ENCODE results near the gene CSTF1. TPM values are rescaled to one million over a fixed set of nuclear protein-coding genes. Genes with fewer than 3 reads are reported as not detected.

The CSTF1 gene
- total and polyA plus RNA-seq, 2 donors (not counting 1 experiment from before 2014, with no cell fraction given), result 31.2 to 55.2 TPM

GRCh38 chr20:56451056-56451765 is 58.8 kb downstream of the CSTF1 start:
- no peaks in the 10 kb centered on the region for H3K27me3 ChIP-seq (ENCODE audit: control insufficient read depth, insufficient read depth, low read length)
- H3K36me3 ChIP-seq (ENCODE audit: control insufficient read depth, insufficient read depth, low read length), result peaks cover 20% of the 10 kb centered on the region
- no peak overlapping the region for H3K4me2 ChIP-seq (ENCODE audit: extremely low read depth, insufficient read depth, low read length)
- no peaks in the 10 kb centered on the region for H3K4me1 ChIP-seq (ENCODE audit: control insufficient read depth, extremely low read depth, insufficient read depth, low read length)
- TF ChIP-seq EZH2 (IDR thresholded peaks at IDR 0.05; ENCODE audit: low read length, missing control alignments) (no peak), CTCF (conservative IDR thresholded peaks at IDR 0.05 in 1 of 2, IDR thresholded peaks at IDR 0.05 in 1 of 2; ENCODE audit: low read depth in 1 of 2, low read length in 2 of 2) (no peak)
- H3K27ac ChIP-seq (ENCODE audit: insufficient read depth, low read length), result no peak overlapping the region
- H3K9ac ChIP-seq (ENCODE audit: insufficient read depth, low read length), result no peak overlapping the region
- no peak for DNase-seq (ENCODE audit: low read depth in 2 of 2)
- no peaks in the 10 kb centered on the region for H4K20me1 ChIP-seq (ENCODE audit: control insufficient read depth, extremely low read depth, insufficient read depth, low read length)
- no peaks in the 10 kb centered on the region for H3K9me3 ChIP-seq (ENCODE audit: control insufficient read depth, insufficient read depth, low read depth, low read length)
- no peaks in the 10 kb centered on the region for H3K79me2 ChIP-seq (ENCODE audit: control insufficient read depth, insufficient read depth, low read length)
- no peak overlapping the region for H3K4me3 ChIP-seq (replicated peaks in 1 of 4; ENCODE audit: control extremely low read depth in 1 of 4, insufficient read depth in 1 of 4, low read depth in 3 of 4, low read length in 4 of 4)
- H2AFZ ChIP-seq (ENCODE audit: low read length), result no peak overlapping the region

- Histone ChIP-seq H3K9ac (ENCODE audit: insufficient read depth, low read length) (no peak overlapping the region), H3K27me3 (ENCODE audit: control insufficient read depth, insufficient read depth, low read length) (no peaks in the 10 kb centered on the region), H3K4me3 (replicated peaks in 1 of 4; ENCODE audit: control extremely low read depth in 1 of 4, insufficient read depth in 1 of 4, low read depth in 3 of 4, low read length in 4 of 4) (no peak overlapping the region), H3K9me3 (ENCODE audit: control insufficient read depth, insufficient read depth, low read depth, low read length) (no peaks in the 10 kb centered on the region), H3K4me2 (ENCODE audit: extremely low read depth, insufficient read depth, low read length) (no peak overlapping the region), H3K4me1 (ENCODE audit: control insufficient read depth, extremely low read depth, insufficient read depth, low read length) (no peaks in the 10 kb centered on the region), H3K79me2 (ENCODE audit: control insufficient read depth, insufficient read depth, low read length) (no peaks in the 10 kb centered on the region), H3K36me3 (ENCODE audit: control insufficient read depth, insufficient read depth, low read length) (peaks cover 17% of the 10 kb centered on the region), H2AFZ (ENCODE audit: low read length) (no peak overlapping the region), H4K20me1 (ENCODE audit: control insufficient read depth, extremely low read depth, insufficient read depth, low read length) (no peaks in the 10 kb centered on the region), H3K27ac (ENCODE audit: insufficient read depth, low read length) (no peak overlapping the region)
- no peak for TF ChIP-seq CTCF (conservative IDR thresholded peaks at IDR 0.05 in 1 of 2, IDR thresholded peaks at IDR 0.05 in 1 of 2; ENCODE audit: low read depth in 1 of 2, low read length in 2 of 2)
- no peak for TF ChIP-seq EZH2 (IDR thresholded peaks at IDR 0.05; ENCODE audit: low read length, missing control alignments)
- DNase-seq (ENCODE audit: low read depth in 2 of 2), result no peak
Observed at GRCh38 chr20:56453352-56453751, 60.9 kb downstream of the CSTF1 start.

- H3K9me3 ChIP-seq (ENCODE audit: control insufficient read depth, insufficient read depth, low read depth, low read length), result no peaks in the 10 kb centered on the region
Observed at GRCh38 chr20:56454754-56455153, 62.3 kb downstream of the CSTF1 start.

More at GRCh38 chr20:56454754-56455153, 62.3 kb downstream of the CSTF1 start:
- Histone ChIP-seq H3K27ac (ENCODE audit: insufficient read depth, low read length) (no peak overlapping the region), H2AFZ (ENCODE audit: low read length) (no peak overlapping the region), H3K4me1 (ENCODE audit: control insufficient read depth, extremely low read depth, insufficient read depth, low read length) (no peaks in the 10 kb centered on the region), H3K79me2 (ENCODE audit: control insufficient read depth, insufficient read depth, low read length) (no peaks in the 10 kb centered on the region), H3K4me3 (replicated peaks in 1 of 4; ENCODE audit: control extremely low read depth in 1 of 4, insufficient read depth in 1 of 4, low read depth in 3 of 4, low read length in 4 of 4) (no peak overlapping the region), H3K36me3 (ENCODE audit: control insufficient read depth, insufficient read depth, low read length) (peaks cover 24% of the 10 kb centered on the region), H3K27me3 (ENCODE audit: control insufficient read depth, insufficient read depth, low read length) (no peaks in the 10 kb centered on the region), H4K20me1 (ENCODE audit: control insufficient read depth, extremely low read depth, insufficient read depth, low read length) (no peaks in the 10 kb centered on the region), H3K4me2 (ENCODE audit: extremely low read depth, insufficient read depth, low read length) (no peak overlapping the region), H3K9ac (ENCODE audit: insufficient read depth, low read length) (no peak overlapping the region)
- TF ChIP-seq EZH2 (IDR thresholded peaks at IDR 0.05; ENCODE audit: low read length, missing control alignments), result no peak
- no peak for TF ChIP-seq CTCF (conservative IDR thresholded peaks at IDR 0.05 in 1 of 2, IDR thresholded peaks at IDR 0.05 in 1 of 2; ENCODE audit: low read depth in 1 of 2, low read length in 2 of 2)
- DNase-seq (ENCODE audit: low read depth in 2 of 2), result no peak

Other genes with a start within 250 kb of the CSTF1 start
- not detected in 2 replicates for gene MC3R, start 143.9 kb upstream of the CSTF1 start, total RNA-seq
- gene MC3R, start 143.9 kb upstream of the CSTF1 start, polyA plus RNA-seq, result not detected in 2 replicates
- gene FAM210B, start 33.7 kb upstream of the CSTF1 start, total RNA-seq, result 71.9 and 120 TPM in 2 replicates
- 63.6 and 90.6 TPM in 2 replicates for gene FAM210B, start 33.7 kb upstream of the CSTF1 start, polyA plus RNA-seq
- 4.9 and 27.7 TPM in 2 replicates for gene AURKA, start 430 bp upstream of the CSTF1 start, total RNA-seq
- gene AURKA, start 430 bp upstream of the CSTF1 start, polyA plus RNA-seq, result 32.7 and 89.3 TPM in 2 replicates
- 14.9 and 17.7 TPM in 2 replicates for gene CASS4, start 19.6 kb downstream of the CSTF1 start, total RNA-seq
- gene CASS4, start 19.6 kb downstream of the CSTF1 start, polyA plus RNA-seq, result 63.7 and 65.8 TPM in 2 replicates
- 86.3 and 100 TPM in 2 replicates for gene RTF2, start 76.0 kb downstream of the CSTF1 start, total RNA-seq
- gene RTF2, start 76.0 kb downstream of the CSTF1 start, polyA plus RNA-seq, result 107 and 117 TPM in 2 replicates
- gene FAM209A, start 132.1 kb downstream of the CSTF1 start, total RNA-seq, result not detected in 2 replicates
- 0.07 TPM in 1 of 2 replicates, not detected in the other for gene FAM209A, start 132.1 kb downstream of the CSTF1 start, polyA plus RNA-seq
- gene FAM209B, start 140.6 kb downstream of the CSTF1 start, total RNA-seq, result not detected in 2 replicates
- 0.17 and 0.18 TPM in 2 replicates for gene FAM209B, start 140.6 kb downstream of the CSTF1 start, polyA plus RNA-seq
- not detected in 2 replicates for gene TFAP2C, start 236.7 kb downstream of the CSTF1 start, total RNA-seq
- 0.24 and 0.39 TPM in 2 replicates for gene TFAP2C, start 236.7 kb downstream of the CSTF1 start, polyA plus RNA-seq